ENCODE data around the gene AUTS2. TPM values are rescaled to one million over a fixed set of nuclear protein-coding genes. Genes with fewer than 3 reads are reported as not detected.

Gene AUTS2
- polyA plus RNA-seq, 1 donor from 2014 or later, result 97.3 TPM

- Histone ChIP-seq H3K9me3 (ENCODE audit: low read length) (no peaks in the 10 kb centered on the region), H3K27ac (ENCODE audit: low read length) (no peak overlapping the region), H3K4me2 (ENCODE audit: low read length) (no peak overlapping the region), H3F3A (ENCODE audit: insufficient read depth, low read length, poor library complexity, severe bottlenecking) (no peaks in the 10 kb centered on the region), H3K79me2 (replicated peaks; ENCODE audit: insufficient read depth, low read length) (peaks cover 49% of the 10 kb centered on the region), H3K36me3 (ENCODE audit: insufficient read depth, low read length) (no peaks in the 10 kb centered on the region), H3K9me2 (ENCODE audit: insufficient read depth, low read length) (no peaks in the 10 kb centered on the region), H3K4me3 (ENCODE audit: low read length) (no peak overlapping the region), H2AFZ (ENCODE audit: low read depth, low read length) (no peak overlapping the region), H4K20me1 (ENCODE audit: insufficient read depth) (peaks cover 3% of the 10 kb centered on the region), H3K9ac (ENCODE audit: low read length) (no peak overlapping the region), H3K27me3 (ENCODE audit: insufficient read depth, low read depth, low read length) (no peaks in the 10 kb centered on the region)
- TF ChIP-seq, protein P1, sequence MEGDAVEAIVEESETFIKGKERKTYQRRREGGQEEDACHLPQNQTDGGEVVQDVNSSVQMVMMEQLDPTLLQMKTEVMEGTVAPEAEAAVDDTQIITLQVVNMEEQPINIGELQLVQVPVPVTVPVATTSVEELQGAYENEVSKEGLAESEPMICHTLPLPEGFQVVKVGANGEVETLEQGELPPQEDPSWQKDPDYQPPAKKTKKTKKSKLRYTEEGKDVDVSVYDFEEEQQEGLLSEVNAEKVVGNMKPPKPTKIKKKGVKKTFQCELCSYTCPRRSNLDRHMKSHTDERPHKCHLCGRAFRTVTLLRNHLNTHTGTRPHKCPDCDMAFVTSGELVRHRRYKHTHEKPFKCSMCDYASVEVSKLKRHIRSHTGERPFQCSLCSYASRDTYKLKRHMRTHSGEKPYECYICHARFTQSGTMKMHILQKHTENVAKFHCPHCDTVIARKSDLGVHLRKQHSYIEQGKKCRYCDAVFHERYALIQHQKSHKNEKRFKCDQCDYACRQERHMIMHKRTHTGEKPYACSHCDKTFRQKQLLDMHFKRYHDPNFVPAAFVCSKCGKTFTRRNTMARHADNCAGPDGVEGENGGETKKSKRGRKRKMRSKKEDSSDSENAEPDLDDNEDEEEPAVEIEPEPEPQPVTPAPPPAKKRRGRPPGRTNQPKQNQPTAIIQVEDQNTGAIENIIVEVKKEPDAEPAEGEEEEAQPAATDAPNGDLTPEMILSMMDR (IDR thresholded peaks at IDR 0.05; ENCODE audit: poor library complexity, severe bottlenecking), result no peak
- TF ChIP-seq TAF1 (IDR thresholded peaks at IDR 0.05; ENCODE audit: low read depth) (no peak), EZH2 (IDR thresholded peaks at IDR 0.05; ENCODE audit: borderline replicate concordance, insufficient read depth, low read length, poor library complexity, severe bottlenecking) (no peak), POLR2AphosphoS5 (IDR thresholded peaks at IDR 0.05) (no peak), EP300 (conservative IDR thresholded peaks at IDR 0.05; ENCODE audit: poor library complexity, severe bottlenecking) (no peak), MXI1 (conservative IDR thresholded peaks at IDR 0.05; ENCODE audit: poor library complexity, severe bottlenecking) (no peak), RAD21 (conservative IDR thresholded peaks at IDR 0.05) (no peak), SMC3 (conservative IDR thresholded peaks at IDR 0.05; ENCODE audit: poor library complexity) (no peak)
- TF ChIP-seq, protein P2, sequence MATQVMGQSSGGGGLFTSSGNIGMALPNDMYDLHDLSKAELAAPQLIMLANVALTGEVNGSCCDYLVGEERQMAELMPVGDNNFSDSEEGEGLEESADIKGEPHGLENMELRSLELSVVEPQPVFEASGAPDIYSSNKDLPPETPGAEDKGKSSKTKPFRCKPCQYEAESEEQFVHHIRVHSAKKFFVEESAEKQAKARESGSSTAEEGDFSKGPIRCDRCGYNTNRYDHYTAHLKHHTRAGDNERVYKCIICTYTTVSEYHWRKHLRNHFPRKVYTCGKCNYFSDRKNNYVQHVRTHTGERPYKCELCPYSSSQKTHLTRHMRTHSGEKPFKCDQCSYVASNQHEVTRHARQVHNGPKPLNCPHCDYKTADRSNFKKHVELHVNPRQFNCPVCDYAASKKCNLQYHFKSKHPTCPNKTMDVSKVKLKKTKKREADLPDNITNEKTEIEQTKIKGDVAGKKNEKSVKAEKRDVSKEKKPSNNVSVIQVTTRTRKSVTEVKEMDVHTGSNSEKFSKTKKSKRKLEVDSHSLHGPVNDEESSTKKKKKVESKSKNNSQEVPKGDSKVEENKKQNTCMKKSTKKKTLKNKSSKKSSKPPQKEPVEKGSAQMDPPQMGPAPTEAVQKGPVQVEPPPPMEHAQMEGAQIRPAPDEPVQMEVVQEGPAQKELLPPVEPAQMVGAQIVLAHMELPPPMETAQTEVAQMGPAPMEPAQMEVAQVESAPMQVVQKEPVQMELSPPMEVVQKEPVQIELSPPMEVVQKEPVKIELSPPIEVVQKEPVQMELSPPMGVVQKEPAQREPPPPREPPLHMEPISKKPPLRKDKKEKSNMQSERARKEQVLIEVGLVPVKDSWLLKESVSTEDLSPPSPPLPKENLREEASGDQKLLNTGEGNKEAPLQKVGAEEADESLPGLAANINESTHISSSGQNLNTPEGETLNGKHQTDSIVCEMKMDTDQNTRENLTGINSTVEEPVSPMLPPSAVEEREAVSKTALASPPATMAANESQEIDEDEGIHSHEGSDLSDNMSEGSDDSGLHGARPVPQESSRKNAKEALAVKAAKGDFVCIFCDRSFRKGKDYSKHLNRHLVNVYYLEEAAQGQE (IDR thresholded peaks at IDR 0.05; ENCODE audit: borderline replicate concordance), result no peak
Observed at GRCh38 chr7:69889338-69889975, 291.2 kb downstream of the AUTS2 start.

GRCh38 chr7:69889976-69890351 lies 291.7 kb downstream of the AUTS2 start:
- H3F3A ChIP-seq (ENCODE audit: insufficient read depth, low read length, poor library complexity, severe bottlenecking), result no peaks in the 10 kb centered on the region
- H3K36me3 ChIP-seq (ENCODE audit: insufficient read depth, low read length), result no peaks in the 10 kb centered on the region
- peaks cover 49% of the 10 kb centered on the region for H3K79me2 ChIP-seq (replicated peaks; ENCODE audit: insufficient read depth, low read length)
- H3K9ac ChIP-seq (ENCODE audit: low read length), result no peak overlapping the region
- H2AFZ ChIP-seq (ENCODE audit: low read depth, low read length), result no peak overlapping the region
- no peak overlapping the region for H3K4me3 ChIP-seq (ENCODE audit: low read length)
- H3K27me3 ChIP-seq (ENCODE audit: insufficient read depth, low read depth, low read length), result no peaks in the 10 kb centered on the region
- no peak overlapping the region for H3K27ac ChIP-seq (ENCODE audit: low read length)
- H4K20me1 ChIP-seq (ENCODE audit: insufficient read depth), result peaks cover 3% of the 10 kb centered on the region
- TF ChIP-seq EP300 (conservative IDR thresholded peaks at IDR 0.05; ENCODE audit: poor library complexity, severe bottlenecking), result no peak
- no peak for TF ChIP-seq TAF1 (IDR thresholded peaks at IDR 0.05; ENCODE audit: low read depth)
- TF ChIP-seq, protein P1 (IDR thresholded peaks at IDR 0.05; ENCODE audit: poor library complexity, severe bottlenecking), result no peak
- no peak for TF ChIP-seq EZH2 (IDR thresholded peaks at IDR 0.05; ENCODE audit: borderline replicate concordance, insufficient read depth, low read length, poor library complexity, severe bottlenecking)
- no peak for TF ChIP-seq POLR2AphosphoS5 (IDR thresholded peaks at IDR 0.05)
- no peak for TF ChIP-seq RAD21 (conservative IDR thresholded peaks at IDR 0.05)
- no peak for TF ChIP-seq SMC3 (conservative IDR thresholded peaks at IDR 0.05; ENCODE audit: poor library complexity)
- no peak for TF ChIP-seq MXI1 (conservative IDR thresholded peaks at IDR 0.05; ENCODE audit: poor library complexity, severe bottlenecking)
- TF ChIP-seq, protein P2 (IDR thresholded peaks at IDR 0.05; ENCODE audit: borderline replicate concordance), result no peak
- H3K9me2 ChIP-seq (ENCODE audit: insufficient read depth, low read length), result no peaks in the 10 kb centered on the region
- H3K4me2 ChIP-seq (ENCODE audit: low read length), result no peak overlapping the region
- H3K9me3 ChIP-seq (ENCODE audit: low read length), result no peaks in the 10 kb centered on the region
